ENCODE results near the gene PHKG2. TPM values are rescaled to one million over a fixed set of nuclear protein-coding genes. Genes with fewer than 3 reads are reported as not detected.

PHKG2 gene
- total RNA-seq, 1 experiment from 2014 or later: 30.9 TPM

DNA sequence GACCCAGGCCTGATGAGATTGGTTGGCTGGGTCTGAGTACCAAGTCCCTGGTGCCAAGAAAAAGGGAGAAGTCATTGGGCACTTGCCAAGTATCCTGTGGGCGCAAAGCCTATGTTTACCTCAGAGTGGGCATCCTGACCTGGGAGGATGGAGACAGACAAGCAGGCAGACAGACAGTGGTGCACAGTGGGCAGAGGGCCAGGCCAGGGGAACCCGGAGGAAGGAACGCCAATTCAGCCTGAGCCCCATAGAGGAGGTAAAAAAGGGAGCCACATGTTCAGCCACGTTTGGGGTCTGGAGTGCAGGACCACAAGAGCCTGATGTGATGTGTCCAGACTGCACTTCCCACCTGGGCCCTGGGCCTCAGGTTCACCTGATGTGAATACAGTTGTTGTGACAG lies 5.4 kb downstream of the PHKG2 start:
- Histone ChIP-seq H2AFZ (ENCODE audit: low read length) (no peak overlapping the region), H3K9ac (ENCODE audit: low read length) (no peak overlapping the region), H3K36me3 (ENCODE audit: low read depth, low read length) (no peaks in the 10 kb centered on the region), H3K4me2 (ENCODE audit: low read length) (no peak overlapping the region), H4K20me1 (ENCODE audit: low read length) (no peaks in the 10 kb centered on the region), H3F3A (ENCODE audit: low read length, unreplicated experiment) (no peaks in the 10 kb centered on the region), H3K4me3 (ENCODE audit: low read length) (no peak overlapping the region), H3K9me2 (replicated peaks; ENCODE audit: low read length) (no peaks in the 10 kb centered on the region), H3K27ac (ENCODE audit: low read length) (no peak overlapping the region), H3K79me2 (ENCODE audit: low read length) (peaks cover 22% of the 10 kb centered on the region), H3K27me3 (ENCODE audit: low read length) (no peaks in the 10 kb centered on the region), H3K4me1 (ENCODE audit: insufficient read depth, low read length) (no peaks in the 10 kb centered on the region), H3K9me3 (ENCODE audit: low read length) (no peaks in the 10 kb centered on the region)
- TF ChIP-seq EZH2 (IDR thresholded peaks at IDR 0.05; ENCODE audit: low read length, unreplicated experiment): no peak
- TF ChIP-seq, protein P1, sequence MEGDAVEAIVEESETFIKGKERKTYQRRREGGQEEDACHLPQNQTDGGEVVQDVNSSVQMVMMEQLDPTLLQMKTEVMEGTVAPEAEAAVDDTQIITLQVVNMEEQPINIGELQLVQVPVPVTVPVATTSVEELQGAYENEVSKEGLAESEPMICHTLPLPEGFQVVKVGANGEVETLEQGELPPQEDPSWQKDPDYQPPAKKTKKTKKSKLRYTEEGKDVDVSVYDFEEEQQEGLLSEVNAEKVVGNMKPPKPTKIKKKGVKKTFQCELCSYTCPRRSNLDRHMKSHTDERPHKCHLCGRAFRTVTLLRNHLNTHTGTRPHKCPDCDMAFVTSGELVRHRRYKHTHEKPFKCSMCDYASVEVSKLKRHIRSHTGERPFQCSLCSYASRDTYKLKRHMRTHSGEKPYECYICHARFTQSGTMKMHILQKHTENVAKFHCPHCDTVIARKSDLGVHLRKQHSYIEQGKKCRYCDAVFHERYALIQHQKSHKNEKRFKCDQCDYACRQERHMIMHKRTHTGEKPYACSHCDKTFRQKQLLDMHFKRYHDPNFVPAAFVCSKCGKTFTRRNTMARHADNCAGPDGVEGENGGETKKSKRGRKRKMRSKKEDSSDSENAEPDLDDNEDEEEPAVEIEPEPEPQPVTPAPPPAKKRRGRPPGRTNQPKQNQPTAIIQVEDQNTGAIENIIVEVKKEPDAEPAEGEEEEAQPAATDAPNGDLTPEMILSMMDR (conservative IDR thresholded peaks at IDR 0.05; ENCODE audit: low read depth, low read length): no peak
- no peak for TF ChIP-seq EZH2phosphoT487 (IDR thresholded peaks at IDR 0.05; ENCODE audit: borderline replicate concordance, low read length)
- BruUV-seq (replicated peaks): no TSS peak
- CTCF ChIA-PET: interaction anchor here (0.6 kb wide), 1 partner anchor 63 kb away, joined by 3 read pairs; no protein-coding TSS in a partner anchor
- intact Hi-C loops (cut with micrococcal nuclease): no loop called here
- ATAC-seq: no peak
- no peak for DNase-seq
- POLR2A ChIA-PET (ENCODE audit: unreplicated experiment): no interaction called here

DNA sequence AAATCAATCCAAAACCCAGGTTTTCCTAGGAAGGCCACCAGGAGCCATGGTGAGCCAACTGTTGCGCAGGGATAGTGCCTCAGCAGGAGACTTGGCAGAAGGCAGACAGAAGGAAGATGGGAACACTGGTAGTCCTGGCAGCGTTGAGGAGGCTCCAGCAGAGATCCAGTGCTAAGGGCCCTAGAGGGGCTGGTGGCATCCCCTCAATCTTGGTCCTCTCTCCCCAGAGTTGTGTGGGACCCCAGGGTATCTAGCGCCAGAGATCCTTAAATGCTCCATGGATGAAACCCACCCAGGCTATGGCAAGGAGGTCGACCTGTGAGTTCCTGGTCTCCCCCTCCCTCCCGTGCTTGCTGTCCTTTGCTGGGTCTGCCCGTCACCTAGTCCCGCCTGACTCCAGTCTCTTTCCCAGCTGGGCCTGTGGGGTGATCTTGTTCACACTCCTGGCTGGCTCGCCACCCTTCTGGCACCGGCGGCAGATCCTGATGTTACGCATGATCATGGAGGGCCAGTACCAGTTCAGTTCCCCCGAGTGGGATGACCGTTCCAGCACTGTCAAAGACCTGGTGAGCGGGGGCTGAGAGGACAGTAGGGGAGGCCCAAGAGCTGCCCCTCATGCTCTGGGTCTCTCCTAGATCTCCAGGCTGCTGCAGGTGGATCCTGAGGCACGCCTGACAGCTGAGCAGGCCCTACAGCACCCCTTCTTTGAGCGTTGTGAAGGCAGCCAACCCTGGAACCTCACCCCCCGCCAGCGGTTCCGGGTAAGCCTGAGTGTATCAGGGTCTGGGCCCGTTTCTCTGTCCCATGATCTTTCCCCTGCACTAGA lies 7.9 kb downstream of the PHKG2 start:
- H3K4me3 ChIP-seq (ENCODE audit: low read length): no peak overlapping the region
- peaks cover 8% of the 10 kb centered on the region for H3K4me1 ChIP-seq (ENCODE audit: insufficient read depth, low read length)
- H3K27me3 ChIP-seq (ENCODE audit: low read length): no peaks in the 10 kb centered on the region
- BruUV-seq (replicated peaks): no TSS peak
- H4K20me1 ChIP-seq (ENCODE audit: low read length): no peaks in the 10 kb centered on the region
- H3K27ac ChIP-seq (ENCODE audit: low read length): no peak overlapping the region
- DNase-seq (no peak), ATAC-seq (no peak)
- 0 out of 2 replicates have a peak, but pooled peaks cover 8% of the 10 kb centered on the region for H3K79me2 ChIP-seq (ENCODE audit: low read length)
- ChIA-PET POLR2A (ENCODE audit: unreplicated experiment) (no interaction called here), CTCF (no interaction called here)
- TF ChIP-seq EZH2 (IDR thresholded peaks at IDR 0.05; ENCODE audit: low read length, unreplicated experiment): no peak
- TF ChIP-seq EZH2phosphoT487 (IDR thresholded peaks at IDR 0.05; ENCODE audit: borderline replicate concordance, low read length): no peak
- TF ChIP-seq, protein P1 (conservative IDR thresholded peaks at IDR 0.05; ENCODE audit: low read depth, low read length): no peak
- no peaks in the 10 kb centered on the region for H3K9me2 ChIP-seq (replicated peaks; ENCODE audit: low read length)
- no peak overlapping the region for H2AFZ ChIP-seq (ENCODE audit: low read length)
- intact Hi-C loops (cut with micrococcal nuclease): no loop called here
- H3K9me3 ChIP-seq (ENCODE audit: low read length): no peaks in the 10 kb centered on the region
- no peaks in the 10 kb centered on the region for H3K36me3 ChIP-seq (ENCODE audit: low read depth, low read length)
- no peak overlapping the region for H3K4me2 ChIP-seq (ENCODE audit: low read length)
- H3F3A ChIP-seq (ENCODE audit: low read length, unreplicated experiment): no peaks in the 10 kb centered on the region
- H3K9ac ChIP-seq (ENCODE audit: low read length): no peak overlapping the region

DNA sequence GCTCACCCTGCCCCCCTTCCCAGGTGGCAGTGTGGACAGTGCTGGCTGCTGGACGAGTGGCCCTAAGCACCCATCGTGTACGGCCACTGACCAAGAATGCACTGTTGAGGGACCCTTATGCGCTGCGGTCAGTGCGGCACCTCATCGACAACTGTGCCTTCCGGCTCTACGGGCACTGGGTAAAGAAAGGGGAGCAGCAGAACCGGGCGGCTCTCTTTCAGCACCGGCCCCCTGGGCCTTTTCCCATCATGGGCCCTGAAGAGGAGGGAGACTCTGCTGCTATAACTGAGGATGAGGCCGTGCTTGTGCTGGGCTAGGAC lies 8.5 kb downstream of the PHKG2 start:
- Histone ChIP-seq H2AFZ (ENCODE audit: low read length) (no peak overlapping the region), H3K9ac (ENCODE audit: low read length) (no peak overlapping the region), H3K4me2 (ENCODE audit: low read length) (no peak overlapping the region), H3F3A (ENCODE audit: low read length, unreplicated experiment) (no peaks in the 10 kb centered on the region), H3K27me3 (ENCODE audit: low read length) (no peaks in the 10 kb centered on the region), H3K9me2 (replicated peaks; ENCODE audit: low read length) (no peaks in the 10 kb centered on the region), H3K4me3 (ENCODE audit: low read length) (no peak overlapping the region), H3K79me2 (ENCODE audit: low read length) (0 out of 2 replicates have a peak, but pooled peaks cover 9% of the 10 kb centered on the region), H3K27ac (ENCODE audit: low read length) (no peak overlapping the region), H3K36me3 (ENCODE audit: low read depth, low read length) (no peaks in the 10 kb centered on the region), H3K4me1 (ENCODE audit: insufficient read depth, low read length) (peaks cover 8% of the 10 kb centered on the region), H4K20me1 (ENCODE audit: low read length) (no peaks in the 10 kb centered on the region), H3K9me3 (ENCODE audit: low read length) (no peaks in the 10 kb centered on the region)
- ATAC-seq (no peak), DNase-seq (no peak)
- no TSS peak for BruUV-seq (replicated peaks)
- ChIA-PET POLR2A (ENCODE audit: unreplicated experiment) (no interaction called here), CTCF (no interaction called here)
- intact Hi-C loops (cut with micrococcal nuclease): no loop called here
- TF ChIP-seq, protein P1 (conservative IDR thresholded peaks at IDR 0.05; ENCODE audit: low read depth, low read length): no peak
- TF ChIP-seq EZH2phosphoT487 (IDR thresholded peaks at IDR 0.05; ENCODE audit: borderline replicate concordance, low read length) (no peak), EZH2 (IDR thresholded peaks at IDR 0.05; ENCODE audit: low read length, unreplicated experiment) (no peak)
